GM19463 (cell line): ENCODE measurements around the gene FILIP1L.
A peak's percentile ranks its signal among the peaks of the same experiment; 100 is the strongest.

Experiments used
- ATAC-seq: cut with Tn5 transposase; IDR thresholded peaks from one replicate; pipeline ENCODE4 v1.9.1; 2021; ENCODE audit warnings: mild to moderate bottlenecking, moderate library complexity; ENCODE audit not compliant: unreplicated experiment

FILIP1L gene

DNA sequence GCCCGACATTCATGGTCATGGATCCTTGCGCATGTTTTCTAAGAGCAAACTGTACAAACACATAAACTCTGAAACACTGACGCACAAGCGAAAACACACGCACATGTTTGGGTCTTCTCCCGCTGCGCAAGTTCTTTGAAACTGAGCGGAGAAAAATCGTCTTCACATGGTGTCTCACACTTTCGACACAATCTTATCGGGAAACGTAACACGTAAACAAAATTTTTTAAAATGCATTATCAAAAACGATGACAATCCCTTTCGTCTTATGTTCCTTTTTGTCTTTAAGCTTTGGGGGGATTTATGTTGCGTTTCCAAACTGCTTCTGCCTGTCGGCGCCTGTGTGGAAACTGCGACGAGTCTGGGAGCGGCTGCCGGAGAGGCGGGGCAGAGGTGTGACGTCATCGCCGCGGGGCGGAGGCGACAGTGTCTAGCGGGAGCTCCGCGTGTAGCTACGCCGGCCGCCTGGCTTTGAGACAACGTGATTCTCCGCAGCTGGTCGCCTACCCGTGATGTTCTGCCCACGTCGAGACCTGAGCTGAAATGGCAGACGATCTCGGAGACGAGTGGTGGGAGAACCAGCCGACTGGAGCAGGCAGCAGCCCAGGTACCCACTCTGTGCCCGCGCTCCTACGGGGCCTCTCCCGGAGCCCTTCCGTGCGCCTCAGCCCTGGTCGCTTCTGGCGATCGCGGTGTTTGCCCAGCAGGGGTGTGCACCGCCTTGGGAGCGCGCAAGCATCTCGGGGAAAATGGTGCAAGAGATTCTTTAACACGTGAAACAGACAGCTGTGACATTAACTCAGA, 296.7 kb downstream of the FILIP1L start, which contains the start of gene CMSS1:
Gene CMSS1 (plus strand): TSS at position 426 of the 804 bp plus-strand sequence.
- peak; percentile 98 for ATAC-seq

DNA sequence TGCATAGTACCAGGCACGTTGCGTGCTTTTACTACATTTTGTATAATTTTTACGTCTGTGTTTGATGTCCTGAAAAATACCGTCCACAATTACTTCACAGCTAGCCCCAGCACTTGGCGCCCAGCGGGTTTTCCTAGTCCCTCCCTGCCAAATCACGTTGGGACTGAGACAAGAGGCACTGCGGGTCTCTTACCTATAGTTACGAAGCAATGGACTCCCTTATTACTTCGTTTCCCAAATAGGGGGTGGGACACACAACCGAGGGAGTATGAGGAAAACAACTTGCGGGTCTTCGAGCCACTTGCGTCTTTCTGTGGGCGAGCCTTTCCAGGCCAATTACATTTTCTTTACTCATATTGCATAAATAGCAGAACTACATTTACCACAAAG, 297.3 kb downstream of the FILIP1L start:
- ATAC-seq = no peak

DNA sequence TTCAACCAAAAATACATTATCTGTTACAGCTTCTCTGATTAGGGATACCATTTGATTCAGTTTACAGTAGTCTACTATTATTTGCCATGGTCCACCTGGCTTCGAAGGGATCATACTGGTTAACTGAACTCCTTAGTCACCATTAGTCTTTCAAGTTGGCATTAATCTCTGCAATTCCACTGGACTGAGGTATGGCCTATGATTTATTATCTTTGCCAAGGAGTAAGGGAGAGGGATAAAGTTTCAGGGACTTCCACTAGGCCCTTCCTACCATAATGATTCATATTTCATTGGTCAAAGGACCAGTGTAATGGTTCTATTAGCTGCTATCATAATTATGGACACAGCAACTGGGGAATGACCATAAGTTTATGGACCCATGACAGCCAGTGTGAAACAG, 303.9 kb downstream of the FILIP1L start:
- ATAC-seq = no peak

DNA sequence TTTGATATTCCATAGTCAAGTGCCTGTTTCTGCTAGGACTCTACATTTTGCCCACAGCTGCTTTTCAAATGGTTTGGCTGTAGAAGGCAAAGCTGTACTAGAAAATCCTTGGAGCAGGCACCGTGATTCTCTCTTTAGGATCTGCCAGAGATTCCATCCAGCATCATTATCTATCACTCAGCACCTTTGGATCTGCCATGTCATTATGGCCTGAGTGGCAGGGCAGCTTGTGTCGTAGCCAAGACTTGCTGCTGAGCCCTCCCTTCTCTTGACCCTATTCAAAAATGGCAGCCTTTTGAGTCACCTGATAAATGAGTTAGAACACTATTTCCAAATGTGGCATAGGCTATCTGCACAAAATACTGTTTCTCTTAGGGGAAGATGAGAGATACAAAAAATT, 304.7 kb downstream of the FILIP1L start:
- ATAC-seq = no peak

DNA sequence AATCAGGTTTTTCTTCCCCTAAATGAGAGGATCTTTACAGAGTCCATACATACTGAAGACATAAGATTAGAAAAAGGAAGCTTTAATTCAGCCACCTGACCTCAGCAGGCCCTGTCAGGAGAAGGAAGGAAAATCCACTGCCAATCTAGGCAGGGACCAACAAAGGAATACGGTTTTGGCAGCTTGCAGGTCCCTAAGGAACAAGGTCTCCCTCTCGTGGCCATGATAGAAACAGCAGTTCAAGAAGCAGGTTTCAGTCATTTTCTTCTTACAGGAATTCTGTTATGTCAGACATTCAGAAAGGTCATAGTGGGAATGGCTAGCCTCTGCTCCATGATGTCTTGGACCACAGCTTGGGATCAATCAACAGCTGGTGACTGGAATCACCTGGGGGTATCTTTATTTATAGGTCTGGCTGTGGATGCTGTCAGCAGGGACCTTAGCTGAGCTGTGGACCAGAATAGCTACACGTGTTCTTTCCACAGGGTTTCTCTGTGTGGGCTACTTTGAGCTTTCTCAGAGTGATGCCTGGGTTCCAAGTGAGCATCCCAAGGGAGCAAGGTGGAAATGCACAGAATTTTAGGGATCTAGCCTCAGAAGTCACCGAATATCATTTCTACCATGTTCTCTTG, 306.0 kb downstream of the FILIP1L start:
- peak; percentile 54 for ATAC-seq

DNA sequence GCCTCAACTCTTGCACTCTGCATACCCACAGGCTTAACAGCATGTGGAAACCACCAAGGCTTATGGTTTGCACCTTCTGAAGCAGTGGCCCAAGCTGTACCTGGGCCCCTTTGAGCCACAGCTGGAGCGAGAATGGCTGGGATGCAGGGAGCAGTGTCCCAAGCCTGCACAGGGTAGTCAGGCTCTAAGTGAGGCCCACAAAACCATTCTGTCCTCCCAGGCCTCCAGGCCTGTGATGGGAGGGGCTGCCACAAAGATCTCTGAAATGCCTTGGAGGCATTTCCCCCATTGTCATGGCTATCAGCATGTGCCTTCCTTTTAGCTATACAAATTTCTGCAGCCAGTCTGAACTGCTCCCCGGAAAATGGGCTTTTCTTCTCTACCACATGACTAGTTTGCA, 309.1 kb downstream of the FILIP1L start:
- no peak for ATAC-seq

DNA sequence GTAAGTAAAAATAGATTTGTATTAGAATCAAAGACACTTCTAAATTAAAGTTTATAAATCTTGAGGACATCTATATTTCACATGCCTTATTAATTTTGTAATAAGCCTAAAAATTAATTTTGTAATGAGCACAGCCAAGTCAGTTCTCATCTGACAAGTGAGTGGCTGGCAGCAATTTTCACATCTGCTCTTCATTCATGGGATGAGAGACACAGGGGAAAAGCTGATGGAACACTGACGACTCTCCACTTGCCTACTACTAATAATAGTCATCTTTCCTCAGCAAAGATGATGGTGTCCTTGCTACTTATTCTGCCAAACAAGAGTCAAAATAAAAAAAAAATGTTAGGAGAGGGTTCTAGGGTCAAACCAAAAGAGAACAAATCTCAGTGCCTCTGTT, 311.0 kb downstream of the FILIP1L start:
- no peak for ATAC-seq

DNA sequence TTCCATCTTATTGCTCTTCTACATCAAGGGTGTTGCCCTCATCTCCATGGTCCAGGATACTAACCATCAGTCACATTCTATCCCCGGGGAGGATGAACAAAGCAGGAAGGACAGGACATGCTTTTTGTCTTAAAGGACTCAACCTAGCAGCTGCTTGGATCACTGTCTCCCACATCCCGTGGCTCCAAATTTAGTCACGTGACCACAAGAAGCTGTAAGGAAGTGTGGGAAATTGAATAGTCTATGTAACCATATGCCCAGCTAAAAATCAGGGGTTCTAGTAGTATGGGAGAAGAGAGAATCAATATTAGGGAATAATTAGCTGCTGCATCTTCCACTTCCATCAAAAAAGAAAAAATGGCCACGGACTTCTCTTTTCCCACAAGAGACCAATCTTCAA, 314.9 kb downstream of the FILIP1L start:
- no peak for ATAC-seq

DNA sequence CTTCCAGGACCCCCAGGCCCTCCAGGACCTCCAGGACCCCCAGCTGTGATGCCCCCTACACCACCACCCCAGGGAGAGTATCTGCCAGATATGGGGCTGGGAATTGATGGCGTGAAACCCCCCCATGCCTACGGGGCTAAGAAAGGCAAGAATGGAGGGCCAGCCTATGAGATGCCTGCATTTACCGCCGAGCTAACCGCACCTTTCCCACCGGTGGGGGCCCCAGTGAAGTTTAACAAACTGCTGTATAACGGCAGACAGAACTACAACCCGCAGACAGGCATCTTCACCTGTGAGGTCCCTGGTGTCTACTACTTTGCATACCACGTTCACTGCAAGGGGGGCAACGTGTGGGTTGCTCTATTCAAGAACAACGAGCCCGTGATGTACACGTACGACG, 318.7 kb downstream of the FILIP1L start:
- ATAC-seq = no peak

DNA sequence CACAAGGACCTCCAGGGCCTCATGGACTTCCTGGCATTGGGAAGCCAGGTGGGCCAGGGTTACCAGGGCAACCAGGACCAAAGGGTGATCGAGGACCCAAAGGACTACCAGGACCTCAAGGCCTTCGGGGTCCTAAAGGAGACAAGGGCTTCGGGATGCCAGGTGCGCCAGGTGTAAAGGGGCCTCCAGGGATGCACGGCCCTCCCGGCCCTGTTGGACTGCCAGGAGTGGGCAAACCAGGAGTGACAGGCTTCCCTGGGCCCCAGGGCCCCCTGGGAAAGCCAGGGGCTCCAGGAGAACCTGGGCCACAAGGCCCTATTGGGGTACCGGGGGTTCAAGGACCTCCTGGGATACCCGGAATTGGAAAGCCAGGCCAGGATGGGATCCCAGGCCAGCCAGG, 319.8 kb downstream of the FILIP1L start:
- no peak for ATAC-seq

DNA sequence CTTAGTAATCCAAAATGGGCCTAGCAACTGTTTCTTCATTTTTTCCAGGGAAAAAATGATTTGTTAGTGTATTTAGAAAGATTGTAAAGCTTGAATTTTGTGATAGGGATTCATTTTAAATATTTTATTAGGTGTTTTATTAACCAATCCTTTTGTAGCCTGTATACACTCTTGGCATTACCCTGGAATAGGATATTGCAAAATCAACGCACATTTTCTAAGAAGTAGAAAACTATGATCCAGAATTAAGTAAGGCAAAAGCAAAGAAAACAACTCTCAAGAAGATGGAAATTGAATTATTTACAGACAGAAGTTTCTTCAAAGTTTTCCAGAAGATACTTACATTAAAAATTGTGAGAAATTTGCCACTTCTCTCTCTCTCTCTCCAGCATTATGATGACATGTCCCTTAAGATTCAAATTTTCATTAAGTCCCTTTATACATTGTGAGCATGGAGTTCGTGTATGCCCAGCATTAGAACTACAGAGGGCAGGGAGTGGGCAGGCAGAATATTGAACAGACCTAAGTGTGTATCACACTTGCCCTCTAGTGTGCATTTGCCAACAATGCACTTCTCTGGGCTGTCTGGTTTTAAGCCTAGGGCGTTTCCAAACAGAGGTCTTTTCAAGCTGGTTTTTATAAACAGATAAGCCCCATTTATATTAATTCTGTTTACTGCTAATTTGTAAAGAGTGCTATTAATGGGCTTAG, 325.1 kb downstream of the FILIP1L start:
- ATAC-seq = peak; percentile 97
